DMS79 treated with DMSO at 0.1 percent for 48 hours (cell line): ENCODE results near the gene CCR7.

Experiments used
- DNase-seq: peaks from one replicate; lab custom pipeline; 2025; lab: John Stamatoyannopoulos, UW

The CCR7 gene

DNA sequence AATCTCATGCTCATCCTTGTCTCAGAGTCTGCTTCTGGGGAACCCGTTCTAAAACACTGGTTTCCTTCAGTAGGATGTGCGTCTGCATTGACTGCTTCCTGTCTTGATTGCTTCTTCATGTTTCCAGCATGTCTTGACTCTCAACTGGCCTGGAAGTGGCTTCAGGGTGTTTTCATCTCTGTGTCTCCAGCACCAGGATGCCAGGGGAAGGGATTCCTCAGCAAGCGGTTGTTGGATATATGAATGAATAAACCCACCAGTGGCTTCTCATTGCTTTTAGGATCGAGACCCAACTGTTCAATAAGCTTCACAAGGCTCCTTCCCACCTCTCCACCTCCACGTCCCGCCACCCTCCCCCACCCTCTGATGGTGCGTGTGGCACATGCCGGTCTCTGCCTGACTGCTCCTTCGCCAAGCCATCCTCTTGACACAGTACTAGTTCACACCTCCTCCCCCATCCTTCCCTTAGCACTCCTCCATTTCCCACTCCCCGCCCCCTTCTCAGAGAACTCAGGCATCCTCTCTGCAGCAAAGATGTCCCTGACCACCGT lies 49.7 kb downstream of the CCR7 start:
- no peak for DNase-seq

DNA sequence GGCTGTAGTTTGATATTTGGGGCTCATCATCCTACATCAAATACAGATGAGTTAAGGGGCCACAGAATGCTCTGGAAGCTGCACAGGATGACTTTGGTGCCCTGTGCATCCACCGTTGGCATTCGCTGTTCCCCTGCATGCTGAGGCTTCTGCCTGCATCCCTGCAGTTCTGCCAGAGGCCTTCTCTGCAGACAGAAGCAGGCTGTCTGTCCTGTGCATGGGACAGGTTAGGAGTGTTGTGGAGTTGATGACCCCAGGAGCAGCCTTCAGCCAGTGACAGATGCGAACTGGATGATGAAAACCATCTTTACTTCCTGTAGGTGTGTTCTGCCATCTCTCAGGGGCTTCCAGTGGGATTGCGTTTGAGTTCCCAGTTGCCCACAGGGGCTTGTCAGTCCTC lies 50.3 kb downstream of the CCR7 start:
- no peak for DNase-seq

- DNase-seq, result no peak
Observed at GRCh38 chr17:40514013-40514875, 51.0 kb downstream of the CCR7 start.

DNA sequence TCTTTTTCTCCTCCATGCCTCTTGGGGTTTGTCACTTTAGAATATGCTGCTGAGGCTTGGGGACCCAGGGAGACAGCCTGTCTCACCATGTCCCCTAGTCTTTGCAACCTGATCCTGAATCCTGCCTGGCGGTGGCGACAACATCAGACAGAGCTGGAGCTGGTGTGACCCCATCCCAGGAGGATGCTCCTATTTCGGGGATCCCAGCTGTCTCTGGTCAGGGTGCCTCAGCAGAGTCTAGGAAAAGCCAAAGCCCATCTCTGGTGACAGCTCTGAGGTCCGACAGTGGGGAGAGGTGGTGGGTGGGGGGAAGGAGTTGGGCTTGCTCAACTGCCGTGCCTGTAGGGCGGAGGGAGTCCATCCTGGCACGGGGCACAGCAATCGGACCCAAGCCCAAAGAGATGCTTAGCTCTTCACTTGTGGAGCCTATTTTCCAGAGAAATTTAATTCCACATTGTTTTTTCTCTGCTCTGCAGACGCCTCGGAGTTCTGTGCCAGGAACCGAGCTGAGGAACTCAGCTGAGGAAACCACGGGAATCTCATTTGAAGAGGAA lies 53.5 kb downstream of the CCR7 start:
- DNase-seq, result no peak

DNA sequence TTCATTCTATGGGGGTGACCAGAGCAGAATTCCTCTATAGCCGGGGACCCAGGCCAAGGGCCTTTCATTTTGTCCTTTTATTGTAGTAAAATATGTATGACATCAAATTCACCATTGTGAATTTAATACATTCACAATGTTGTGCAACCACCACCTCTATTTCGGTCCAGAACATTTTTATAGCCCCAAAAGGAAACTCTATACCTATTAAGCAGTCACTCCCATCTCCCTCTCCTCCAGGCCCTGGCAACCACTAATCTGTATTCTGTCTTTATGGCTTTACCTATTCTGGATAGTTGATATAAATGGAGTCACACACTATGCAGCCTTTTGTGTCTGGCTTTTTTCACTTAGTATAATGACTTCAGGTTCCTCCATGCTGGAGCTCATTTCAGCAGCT lies 54.1 kb downstream of the CCR7 start:
- no peak for DNase-seq

GRCh38 chr17:40510328-40510648 lies 55.0 kb downstream of the CCR7 start:
- no peak for DNase-seq

DNA sequence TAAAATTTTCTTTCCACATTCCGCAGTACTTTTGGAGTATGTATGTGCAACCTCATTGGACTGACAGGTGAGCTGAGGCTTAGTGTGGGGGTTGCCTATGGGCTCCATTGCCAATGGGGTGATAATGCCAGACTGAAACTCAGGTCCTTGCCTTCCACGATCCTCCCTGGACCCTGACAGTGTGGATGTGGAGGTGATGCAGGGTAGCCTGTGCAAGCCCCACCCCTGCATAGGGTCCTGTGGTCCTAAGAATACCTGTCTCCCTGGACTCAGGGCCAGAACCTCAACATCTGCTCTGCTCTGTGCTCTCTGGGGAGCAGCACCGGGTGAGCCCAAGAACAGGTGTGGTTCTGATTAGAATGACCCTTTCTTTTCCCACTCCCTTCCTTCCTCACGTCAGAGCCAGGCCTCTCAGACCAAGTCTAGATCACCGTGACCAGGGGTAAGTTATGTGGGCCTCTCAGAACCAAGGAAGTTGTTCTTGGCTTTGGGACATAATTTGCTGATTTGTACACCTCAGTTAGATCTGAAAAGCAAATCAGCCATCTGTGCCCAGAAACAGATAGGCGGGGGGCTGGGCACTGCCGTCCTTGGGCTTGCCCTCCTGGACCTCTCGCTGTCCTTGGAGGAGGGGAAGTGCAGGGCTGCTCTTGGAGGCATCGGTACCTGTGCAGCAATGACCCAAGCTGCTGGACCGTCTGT lies 55.5 kb downstream of the CCR7 start:
- DNase-seq, result no peak

GRCh38 chr17:40506786-40507185 lies 58.5 kb downstream of the CCR7 start:
- no peak for DNase-seq
